OCI-LY7 (cell line): ENCODE measurements around the gene CR2. TPM values are rescaled to one million over a fixed set of nuclear protein-coding genes. Genes with fewer than 3 reads are reported as not detected.

Experiments
- BruUV-seq: library from RNA; stranded (reverse); fragments of 400-500 nt; replicated peaks from 2 replicates; lab custom pipeline; 2021; lab: Mats Ljungman, UMichigan
- CTCF ChIA-PET: fragments of 300-600 bp; sonication (Branson Sonifier 250); formaldehyde crosslinking; loops from one replicate; lab custom pipeline; 2022; ENCODE audit warnings: antibody characterized with exemption; ENCODE audit not compliant: unreplicated experiment; lab: Charles Lee
- POLR2A ChIA-PET: fragments of 300-600 bp; sonication (Branson Sonifier 250); formaldehyde crosslinking; loops from one replicate; lab custom pipeline; 2022; ENCODE audit warnings: antibody characterized with exemption; lab: Charles Lee
- DNase-seq: peaks from one replicate; pipeline ENCODE4 v3.0.0-alpha.2; 2015; ENCODE audit warnings: low spot score
- H2AFZ ChIP-seq: fragments of 200-600 bp; sonication (generic), shearing (Covaris generic); 2 replicates; pipeline ENCODE4 v1.6.1; 2014; ENCODE audit warnings: mild to moderate bottlenecking, antibody characterized with exemption, low read length, moderate library complexity
- H3K27ac ChIP-seq: fragments of 200-600 bp; sonication (generic); 2 replicates; pipeline ENCODE4 v1.5.1; 2014; ENCODE audit warnings: mixed run types, low read depth, mild to moderate bottlenecking, moderate library complexity, low read length, inconsistent platforms; ENCODE audit not compliant: poor library complexity, severe bottlenecking
- H3K36me3 ChIP-seq: fragments of 200-600 bp; sonication (generic); 2 replicates; pipeline ENCODE4 v1.6.1; 2014; ENCODE audit warnings: mild to moderate bottlenecking, antibody characterized with exemption, low read length, moderate library complexity, mixed read lengths; ENCODE audit not compliant: insufficient read depth
- H3K4me1 ChIP-seq: fragments of 200-600 bp; sonication (generic); 2 replicates; pipeline ENCODE4 v1.5.1; 2014; ENCODE audit warnings: mild to moderate bottlenecking, low read length; ENCODE audit not compliant: insufficient read depth, poor library complexity, severe bottlenecking
- H3K4me2 ChIP-seq: fragments of 200-600 bp; sonication (generic); 2 replicates; pipeline ENCODE4 v1.6.1; 2014; ENCODE audit warnings: mild to moderate bottlenecking, low read length
- H3K4me3 ChIP-seq: fragments of 200-600 bp; sonication (generic); 2 replicates; pipeline ENCODE4 v1.5.1; 2014; ENCODE audit warnings: mild to moderate bottlenecking, low read depth, low read length; ENCODE audit not compliant: poor library complexity, severe bottlenecking
- H3K79me2 ChIP-seq: fragments of 200-600 bp; sonication (generic); 2 replicates; pipeline ENCODE4 v1.6.1; 2016; ENCODE audit warnings: low read depth, mild to moderate bottlenecking, low read length, moderate library complexity, mixed read lengths; ENCODE audit not compliant: insufficient read depth
- H3K9me2 ChIP-seq: fragments of 200-600 bp; sonication (generic); 2 replicates; pipeline ENCODE4 v1.6.1; 2016; ENCODE audit warnings: mild to moderate bottlenecking, low read length, mixed read lengths; ENCODE audit not compliant: insufficient read depth
- H3K9me3 ChIP-seq: fragments of 200-600 bp; sonication (generic); 2 replicates; pipeline ENCODE4 v1.6.1; 2014; ENCODE audit warnings: mild to moderate bottlenecking, mixed run types, low read length, mixed read lengths
- H4K20me1 ChIP-seq: fragments of 200-600 bp; sonication (generic); 2 replicates; pipeline ENCODE4 v1.6.1; 2014; ENCODE audit warnings: mild to moderate bottlenecking, antibody characterized with exemption, low read length, moderate library complexity, mixed read lengths; ENCODE audit not compliant: insufficient read depth
- EZH2phosphoT487 ChIP-seq: fragments of 200-600 bp; sonication (generic); IDR thresholded peaks from 2 replicates; pipeline ENCODE4 v1.6.1; 2018; ENCODE audit warnings: low read depth, borderline replicate concordance, mild to moderate bottlenecking, mixed run types, antibody characterized with exemption, low read length, moderate library complexity, mixed read lengths
- intact Hi-C: fragments of 100-400 bp; cut with micrococcal nuclease; formaldehyde crosslinking; loops from one replicate; pipeline ENCODE4 v1.10.0; 2022; ENCODE audit not compliant: unreplicated experiment
- total RNA-seq, 2 experiments: library from RNA; depleted of rRNA in 1 of 2; stranded (reverse); fragments of >200 nt in 1 of 2; shearing (Covaris generic) in 1 of 2; gene quantifications; 2 replicates each; pipeline ENCODE4 v1.2.3, GENCODE V29; 2014 to 2022
- TF ChIP-seq, protein P1 (sequence below): fragments of 200-600 bp; sonication (generic); conservative IDR thresholded peaks from 2 replicates; pipeline ENCODE4 v1.5.1; 2014; ENCODE audit warnings: mild to moderate bottlenecking, antibody characterized with exemption, low read length, moderate library complexity, mixed read lengths

CR2 gene
- total RNA-seq, 2 experiments from 2014 or later, result 4.4 to 13.5 TPM

GRCh38 chr1:207502726-207503125, 48.6 kb downstream of the CR2 start:
- DNase-seq, result no peak
- H3K9me2 ChIP-seq, result no peaks in the 10 kb centered on the region
- H3K79me2 ChIP-seq, result no peaks in the 10 kb centered on the region
- H2AFZ ChIP-seq, result no peak overlapping the region
- no peaks in the 10 kb centered on the region for H4K20me1 ChIP-seq
- H3K27ac ChIP-seq, result no peak overlapping the region
- TF ChIP-seq, protein P1, sequence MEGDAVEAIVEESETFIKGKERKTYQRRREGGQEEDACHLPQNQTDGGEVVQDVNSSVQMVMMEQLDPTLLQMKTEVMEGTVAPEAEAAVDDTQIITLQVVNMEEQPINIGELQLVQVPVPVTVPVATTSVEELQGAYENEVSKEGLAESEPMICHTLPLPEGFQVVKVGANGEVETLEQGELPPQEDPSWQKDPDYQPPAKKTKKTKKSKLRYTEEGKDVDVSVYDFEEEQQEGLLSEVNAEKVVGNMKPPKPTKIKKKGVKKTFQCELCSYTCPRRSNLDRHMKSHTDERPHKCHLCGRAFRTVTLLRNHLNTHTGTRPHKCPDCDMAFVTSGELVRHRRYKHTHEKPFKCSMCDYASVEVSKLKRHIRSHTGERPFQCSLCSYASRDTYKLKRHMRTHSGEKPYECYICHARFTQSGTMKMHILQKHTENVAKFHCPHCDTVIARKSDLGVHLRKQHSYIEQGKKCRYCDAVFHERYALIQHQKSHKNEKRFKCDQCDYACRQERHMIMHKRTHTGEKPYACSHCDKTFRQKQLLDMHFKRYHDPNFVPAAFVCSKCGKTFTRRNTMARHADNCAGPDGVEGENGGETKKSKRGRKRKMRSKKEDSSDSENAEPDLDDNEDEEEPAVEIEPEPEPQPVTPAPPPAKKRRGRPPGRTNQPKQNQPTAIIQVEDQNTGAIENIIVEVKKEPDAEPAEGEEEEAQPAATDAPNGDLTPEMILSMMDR, result no peak
- no peak for TF ChIP-seq EZH2phosphoT487
- no peak overlapping the region for H3K4me2 ChIP-seq
- no peaks in the 10 kb centered on the region for H3K9me3 ChIP-seq
- no peak overlapping the region for H3K4me3 ChIP-seq
- intact Hi-C loops, result loop anchor here (5.0 kb wide), 1 partner anchor 320 kb away; no protein-coding TSS in a partner anchor
- POLR2A ChIA-PET, result interaction anchor here (0.6 kb wide), 1 partner anchor 54 kb away, joined by 3 read pairs; no protein-coding TSS in a partner anchor
- H3K36me3 ChIP-seq, result no peaks in the 10 kb centered on the region
- BruUV-seq, result no TSS peak
- H3K4me1 ChIP-seq, result no peaks in the 10 kb centered on the region
- CTCF ChIA-PET, result no interaction called here

DNA sequence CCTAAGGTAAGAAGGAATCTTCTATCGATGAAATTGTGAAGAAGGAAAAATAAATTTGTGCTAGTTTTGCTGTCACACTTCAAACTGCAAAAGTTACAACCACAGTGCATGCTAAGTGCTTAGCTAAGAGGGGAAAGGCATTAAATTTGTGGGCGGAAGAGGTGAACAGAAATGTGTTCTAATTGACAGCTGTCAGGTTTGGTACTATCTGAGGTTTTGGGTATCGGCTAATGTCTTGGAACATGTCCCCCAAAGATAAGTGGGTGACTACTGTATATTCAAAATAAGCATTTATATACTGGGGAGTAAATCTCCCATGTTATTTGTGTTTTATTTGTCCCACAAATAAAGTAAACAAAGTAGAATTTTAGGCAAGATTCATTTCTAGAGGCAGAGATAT, 49.8 kb downstream of the CR2 start:
- no peaks in the 10 kb centered on the region for H3K9me3 ChIP-seq
- POLR2A ChIA-PET, result no interaction called here
- intact Hi-C loops, result loop anchor here (5.0 kb wide), 1 partner anchor 322 kb away; no protein-coding TSS in a partner anchor
- H2AFZ ChIP-seq, result no peak overlapping the region
- BruUV-seq, result no TSS peak
- TF ChIP-seq, protein P1, result no peak
- TF ChIP-seq EZH2phosphoT487, result no peak
- no peak overlapping the region for H3K27ac ChIP-seq
- DNase-seq, result no peak
- no peak overlapping the region for H3K4me3 ChIP-seq
- CTCF ChIA-PET, result no interaction called here
- H3K4me1 ChIP-seq, result no peaks in the 10 kb centered on the region
- H3K36me3 ChIP-seq, result no peaks in the 10 kb centered on the region
- no peaks in the 10 kb centered on the region for H3K79me2 ChIP-seq
- H3K9me2 ChIP-seq, result no peaks in the 10 kb centered on the region
- H4K20me1 ChIP-seq, result no peaks in the 10 kb centered on the region
- no peak overlapping the region for H3K4me2 ChIP-seq

DNA sequence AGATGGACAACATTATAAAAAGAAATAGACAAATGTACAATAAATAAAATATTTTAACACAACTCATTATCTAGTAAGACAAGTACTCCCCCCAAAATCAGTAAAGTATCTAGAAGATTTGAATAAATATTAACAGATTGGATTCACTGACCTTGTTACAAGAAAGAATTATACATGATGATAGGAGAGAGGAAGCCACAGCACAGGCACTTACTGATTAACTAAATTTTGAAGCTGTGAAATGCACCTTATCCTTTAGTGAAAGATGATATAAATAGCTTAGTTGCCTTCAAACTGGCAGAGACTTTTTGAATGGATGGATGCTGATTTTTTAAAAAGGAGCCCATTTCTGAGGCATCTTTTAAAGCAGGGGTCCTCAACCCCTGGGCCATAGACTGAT, 50.3 kb downstream of the CR2 start:
- H3K9me2 ChIP-seq, result no peaks in the 10 kb centered on the region
- H2AFZ ChIP-seq, result no peak overlapping the region
- CTCF ChIA-PET, result no interaction called here
- no peak overlapping the region for H3K4me3 ChIP-seq
- intact Hi-C loops, result loop anchor here (5.0 kb wide), 1 partner anchor 322 kb away; no protein-coding TSS in a partner anchor
- H3K79me2 ChIP-seq, result no peaks in the 10 kb centered on the region
- H3K4me2 ChIP-seq, result no peak overlapping the region
- no peak for DNase-seq
- no TSS peak for BruUV-seq
- POLR2A ChIA-PET, result no interaction called here
- H3K36me3 ChIP-seq, result no peaks in the 10 kb centered on the region
- TF ChIP-seq, protein P1, result no peak
- TF ChIP-seq EZH2phosphoT487, result no peak
- H4K20me1 ChIP-seq, result no peaks in the 10 kb centered on the region
- no peaks in the 10 kb centered on the region for H3K4me1 ChIP-seq
- H3K9me3 ChIP-seq, result no peaks in the 10 kb centered on the region
- H3K27ac ChIP-seq, result no peak overlapping the region
